Measurements from ENCODE around the gene BOLL. TPM values are rescaled to one million over a fixed set of nuclear protein-coding genes. Genes with fewer than 3 reads are reported as not detected.
A peak's percentile ranks its signal among the peaks of the same experiment; 100 is the strongest.

BOLL gene
- total RNA-seq, 3 donors from 2014 or later (not counting 1 experiment from before 2014, with no cell fraction given), result not detected

- ATAC-seq, result no peak
- Histone ChIP-seq H3K27ac (ENCODE audit: low read length) (no peak overlapping the region), H3K27me3 (ENCODE audit: control insufficient read depth, insufficient read depth, low read length) (peaks cover 12% of the 10 kb centered on the region), H3K9me3 (ENCODE audit: control insufficient read depth, insufficient read depth, low read length) (no peaks in the 10 kb centered on the region), H3K36me3 (ENCODE audit: control insufficient read depth, insufficient read depth, low read length) (no peaks in the 10 kb centered on the region), H3K4me3 (ENCODE audit: low read length) (no peak overlapping the region), H3K4me1 (ENCODE audit: control insufficient read depth, insufficient read depth, low read length) (peaks cover 6% of the 10 kb centered on the region)
- peak in 1 of 2 donors; percentile 24 for DNase-seq
- intact Hi-C loops (cut with micrococcal nuclease), result no loop called here
- Mint-ChIP-seq H3K36me3 (no peaks in the 10 kb centered on the region), H3K4me3 (no peak overlapping the region), H3K27me3 (ENCODE audit: low read depth in 2 of 2) (peaks cover 31 to 71% of the 10 kb centered on the region in 2 donors), H3K9me3 (no peaks in the 10 kb centered on the region), H3K27ac (no peak overlapping the region), H3K4me1 (peaks cover 9 to 12% of the 10 kb centered on the region in 2 donors)
- WGBS (ENCODE audit: insufficient coverage), result no CpG with 5 or more reads among the region's 5 CpGs
- TF ChIP-seq CTCF (IDR thresholded peaks at IDR 0.05), result no peak
Observed at GRCh38 chr2:197809064-197809463, 23.9 kb upstream of the BOLL start.

- Mint-ChIP-seq H3K27me3 (ENCODE audit: low read depth in 2 of 2) (peaks cover 44 to 85% of the 10 kb centered on the region in 2 donors), H3K4me3 (peak overlapping the region; percentile 78), H3K4me1 (peaks cover 13 to 17% of the 10 kb centered on the region in 2 donors), H3K36me3 (no peaks in the 10 kb centered on the region), H3K27ac (peak overlapping the region in 1 of 2 donors; percentile 27), H3K9me3 (no peaks in the 10 kb centered on the region)
- Histone ChIP-seq H3K4me3 (ENCODE audit: low read length) (no peak overlapping the region), H3K27ac (ENCODE audit: low read length) (no peak overlapping the region), H3K36me3 (ENCODE audit: control insufficient read depth, insufficient read depth, low read length) (no peaks in the 10 kb centered on the region), H3K27me3 (ENCODE audit: control insufficient read depth, insufficient read depth, low read length) (peaks cover 15% of the 10 kb centered on the region), H3K4me1 (ENCODE audit: control insufficient read depth, insufficient read depth, low read length) (peaks cover 8% of the 10 kb centered on the region), H3K9me3 (ENCODE audit: control insufficient read depth, insufficient read depth, low read length) (no peaks in the 10 kb centered on the region)
- DNase-seq (peak in 1 of 2 donors; percentile 20), ATAC-seq (no peak)
- TF ChIP-seq CTCF (IDR thresholded peaks at IDR 0.05), result no peak
- intact Hi-C loops (cut with micrococcal nuclease), result no loop called here
- WGBS (ENCODE audit: insufficient coverage), result 28% methylated on average over 10 of the region's 11 CpGs
Observed at GRCh38 chr2:197805715-197806633, 20.9 kb upstream of the BOLL start.

- H3K27me3 Mint-ChIP-seq (ENCODE audit: low read depth in 2 of 2), result peaks cover 47 to 82% of the 10 kb centered on the region in 2 donors
- peak in 1 of 2 donors; percentile 55 for DNase-seq
- WGBS (ENCODE audit: insufficient coverage), result under 1% methylated on average over 91 of the region's 92 CpGs
Observed at GRCh38 chr2:197804758-197805714, 19.9 kb upstream of the BOLL start.

More at GRCh38 chr2:197804758-197805714, 19.9 kb upstream of the BOLL start:
- peaks cover 8% of the 10 kb centered on the region for H3K4me1 ChIP-seq (ENCODE audit: control insufficient read depth, insufficient read depth, low read length)
- peak; percentile 2 for TF ChIP-seq CTCF (IDR thresholded peaks at IDR 0.05)
- peak overlapping the region; percentile 88 for H3K4me3 Mint-ChIP-seq
- peaks cover 13 to 17% of the 10 kb centered on the region in 2 donors for H3K4me1 Mint-ChIP-seq
- H3K27ac Mint-ChIP-seq, result peak overlapping the region in 1 of 2 donors; percentile 54
- no peaks in the 10 kb centered on the region for H3K9me3 ChIP-seq (ENCODE audit: control insufficient read depth, insufficient read depth, low read length)
- no peaks in the 10 kb centered on the region for H3K36me3 ChIP-seq (ENCODE audit: control insufficient read depth, insufficient read depth, low read length)
- intact Hi-C loops (cut with micrococcal nuclease), result no loop called here
- ATAC-seq, result peak; percentile 29 to 42 (median 39)
- H3K27me3 ChIP-seq (ENCODE audit: control insufficient read depth, insufficient read depth, low read length), result peaks cover 14% of the 10 kb centered on the region
- H3K36me3 Mint-ChIP-seq, result no peaks in the 10 kb centered on the region
- H3K4me3 ChIP-seq (ENCODE audit: low read length), result peak overlapping the region; percentile 50
- H3K27ac ChIP-seq (ENCODE audit: low read length), result no peak overlapping the region
- no peaks in the 10 kb centered on the region for H3K9me3 Mint-ChIP-seq
